HUES48 (cell line): Measurements from ENCODE around the gene CCDC158.
"Not testable (repeated sequence)": the region's sequence is repeated elsewhere in the genome, so short reads cannot be mapped to it uniquely, and the experiment has no call there.

Source experiments
- H3K27ac ChIP-seq: one replicate; pipeline ENCODE4 v1.7.0; 2013; ENCODE audit warnings: low read depth, low read length, inconsistent platforms
- H3K27me3 ChIP-seq: 2 replicates; pipeline ENCODE4 v1.6.1; 2013; ENCODE audit warnings: mild to moderate bottlenecking, low read length; ENCODE audit not compliant: control insufficient read depth, insufficient read depth
- H3K36me3 ChIP-seq: 2 replicates; pipeline ENCODE4 v1.6.1; 2013; ENCODE audit warnings: low read length; ENCODE audit not compliant: control insufficient read depth, insufficient read depth
- H3K4me1 ChIP-seq: 2 replicates; pipeline ENCODE4 v1.6.1; 2013; ENCODE audit warnings: mild to moderate bottlenecking, low read length; ENCODE audit not compliant: control insufficient read depth, insufficient read depth
- H3K4me3 ChIP-seq: 2 replicates; pipeline ENCODE4 v1.5.1; 2013; ENCODE audit warnings: mild to moderate bottlenecking, low read depth, low read length
- H3K9ac ChIP-seq: 2 replicates; pipeline ENCODE4 v1.6.1; 2013; ENCODE audit warnings: mild to moderate bottlenecking, low read depth, low read length, moderate library complexity
- H3K9me3 ChIP-seq: 2 replicates; pipeline ENCODE4 v1.6.1; 2013; ENCODE audit warnings: low read length; ENCODE audit not compliant: control insufficient read depth, insufficient read depth

CCDC158 gene

GRCh38 chr4:76420762-76421581, at the start of gene CCDC158:
CCDC158 (minus strand) TSS chr4:76421141; CDS start chr4:76403207, 17,934 bp downstream.
- Histone ChIP-seq H3K9me3 (peaks cover 3% of the 10 kb centered on the region; the same call in 1 of the 2 replicates), H3K4me1 (no peaks in the 10 kb centered on the region), H3K4me3 (no peak within 1 kb of the TSS), H3K36me3 (no peaks in the 10 kb centered on the region), H3K27ac (no peak within 1 kb of the TSS), H3K9ac (no peak within 1 kb of the TSS), H3K27me3 (no peaks in the 10 kb centered on the region)

GRCh38 chr4:76470532-76470931, 49.6 kb upstream of the CCDC158 start:
- H3K27ac ChIP-seq, result no peak overlapping the region

GRCh38 chr4:76470064-76470463, 49.1 kb upstream of the CCDC158 start:
- Histone ChIP-seq H3K4me1 (peaks cover 8% of the 10 kb centered on the region), H3K27ac (no peak overlapping the region), H3K36me3 (no peaks in the 10 kb centered on the region), H3K9me3 (no peaks in the 10 kb centered on the region), H3K9ac (no peak overlapping the region), H3K4me3 (no peak overlapping the region), H3K27me3 (no peaks in the 10 kb centered on the region)

More at GRCh38 chr4:76470532-76470931, 49.6 kb upstream of the CCDC158 start:
- H3K27me3 ChIP-seq, result no peaks in the 10 kb centered on the region
- no peaks in the 10 kb centered on the region for H3K36me3 ChIP-seq
- no peaks in the 10 kb centered on the region for H3K9me3 ChIP-seq
- H3K4me3 ChIP-seq, result no peak overlapping the region
- peaks cover 8% of the 10 kb centered on the region for H3K4me1 ChIP-seq
- H3K9ac ChIP-seq, result no peak overlapping the region

- H3K4me3 ChIP-seq, result no peak overlapping the region
Measured at GRCh38 chr4:76463568-76463967, 42.6 kb upstream of the CCDC158 start.

GRCh38 chr4:76459291-76459723, 38.4 kb upstream of the CCDC158 start:
- H3K4me3 ChIP-seq, result peak overlapping the region; percentile 8; the same call in 1 of the 2 replicates
- peaks cover 26% of the 10 kb centered on the region for H3K4me1 ChIP-seq
- H3K27ac ChIP-seq, result peak overlapping the region; percentile 89
- H3K9me3 ChIP-seq, result peaks cover 21% of the 10 kb centered on the region
- no peaks in the 10 kb centered on the region for H3K36me3 ChIP-seq
- peak overlapping the region; percentile 66 for H3K9ac ChIP-seq
- H3K27me3 ChIP-seq, result no peaks in the 10 kb centered on the region

More at GRCh38 chr4:76463568-76463967, 42.6 kb upstream of the CCDC158 start:
- H3K9me3 ChIP-seq, result peaks cover 24% of the 10 kb centered on the region
- no peak overlapping the region for H3K27ac ChIP-seq
- no peaks in the 10 kb centered on the region for H3K36me3 ChIP-seq
- H3K27me3 ChIP-seq, result no peaks in the 10 kb centered on the region
- H3K4me1 ChIP-seq, result peaks cover 24% of the 10 kb centered on the region
- H3K9ac ChIP-seq, result no peak overlapping the region

- Histone ChIP-seq H3K27ac (peak overlapping the region; percentile 89), H3K4me3 (0 out of 2 replicates have a peak overlapping the region, but pooled peaks have one; percentile 1), H3K9me3 (peaks cover 16% of the 10 kb centered on the region), H3K4me1 (peaks cover 26% of the 10 kb centered on the region), H3K36me3 (no peaks in the 10 kb centered on the region), H3K27me3 (no peaks in the 10 kb centered on the region), H3K9ac (peak overlapping the region; percentile 61)
Measured at GRCh38 chr4:76458825-76459224, 37.9 kb upstream of the CCDC158 start.

GRCh38 chr4:76458297-76458696, 37.4 kb upstream of the CCDC158 start:
- peak overlapping the region; percentile 89 for H3K27ac ChIP-seq
- peaks cover 11% of the 10 kb centered on the region for H3K9me3 ChIP-seq
- H3K9ac ChIP-seq, result peak overlapping the region; percentile 61
- no peaks in the 10 kb centered on the region for H3K36me3 ChIP-seq
- no peak overlapping the region for H3K4me3 ChIP-seq
- H3K27me3 ChIP-seq, result no peaks in the 10 kb centered on the region
- H3K4me1 ChIP-seq, result peaks cover 26% of the 10 kb centered on the region

- Histone ChIP-seq H3K9me3 (peaks cover 7% of the 10 kb centered on the region), H3K27me3 (no peaks in the 10 kb centered on the region), H3K4me3 (no peak overlapping the region), H3K36me3 (no peaks in the 10 kb centered on the region), H3K27ac (peak overlapping the region; percentile 89), H3K4me1 (peaks cover 26% of the 10 kb centered on the region), H3K9ac (no peak overlapping the region)
Measured at GRCh38 chr4:76457885-76458284, 36.9 kb upstream of the CCDC158 start.

- not testable (repeated sequence) for H3K27ac ChIP-seq, H3K27me3 ChIP-seq, H3K9ac ChIP-seq, H3K4me3 ChIP-seq, H3K36me3 ChIP-seq, H3K9me3 ChIP-seq
- peaks cover 22% of the 10 kb centered on the region for H3K4me1 ChIP-seq
Measured at GRCh38 chr4:76454073-76454472, 33.1 kb upstream of the CCDC158 start.

- Histone ChIP-seq H3K36me3 (no peaks in the 10 kb centered on the region), H3K9ac (no peak overlapping the region), H3K27me3 (no peaks in the 10 kb centered on the region), H3K9me3 (no peaks in the 10 kb centered on the region), H3K27ac (no peak overlapping the region), H3K4me1 (peaks cover 14% of the 10 kb centered on the region), H3K4me3 (no peak overlapping the region)
Measured at GRCh38 chr4:76453232-76453631, 32.3 kb upstream of the CCDC158 start.

GRCh38 chr4:76449833-76450232, 28.9 kb upstream of the CCDC158 start:
- Histone ChIP-seq H3K9ac (no peak overlapping the region), H3K4me3 (no peak overlapping the region), H3K27ac (no peak overlapping the region), H3K4me1 (peaks cover 13% of the 10 kb centered on the region), H3K27me3 (no peaks in the 10 kb centered on the region), H3K9me3 (no peaks in the 10 kb centered on the region), H3K36me3 (no peaks in the 10 kb centered on the region)
